Measurements from ENCODE around the gene CSNK1D.

Gene CSNK1D

GRCh38 chr17:82273327-82274133 is at the start of gene CSNK1D:
Gene CSNK1D (minus strand): TSS chr17:82273700. CDS start chr17:82273381, 319 bp downstream.
- peak; percentile 44 for DNase-seq

GRCh38 chr17:82322526-82323453 is 49.3 kb upstream of the CSNK1D start:
- no peak for DNase-seq

GRCh38 chr17:82321947-82322466 is 48.5 kb upstream of the CSNK1D start:
- no peak for DNase-seq

- DNase-seq = no peak
These were observed 47.7 kb upstream of the CSNK1D start for GRCh38 chr17:82320956-82321927.

- no peak for DNase-seq
These were observed 46.8 kb upstream of the CSNK1D start for GRCh38 chr17:82320140-82320840.

- no peak for DNase-seq
These were observed 46.1 kb upstream of the CSNK1D start for GRCh38 chr17:82319619-82320062.

- DNase-seq = no peak
These were observed 45.5 kb upstream of the CSNK1D start for GRCh38 chr17:82318772-82319606.

GRCh38 chr17:82318169-82318498 is 44.6 kb upstream of the CSNK1D start:
- DNase-seq = no peak

GRCh38 chr17:82317394-82318168 is 44.1 kb upstream of the CSNK1D start, which contains the start of gene CD7:
Gene CD7 (minus strand): TSS chr17:82317608. CDS start chr17:82317495, 113 bp downstream.
- DNase-seq = no peak

- DNase-seq = no peak
These were observed 43.3 kb upstream of the CSNK1D start for GRCh38 chr17:82316651-82317393.

GRCh38 chr17:82315703-82316358 is 42.3 kb upstream of the CSNK1D start:
- no peak for DNase-seq

- no peak for DNase-seq
These were observed 41.5 kb upstream of the CSNK1D start for GRCh38 chr17:82314727-82315605.

- no peak for DNase-seq
These were observed 40.7 kb upstream of the CSNK1D start for GRCh38 chr17:82314012-82314726.

GRCh38 chr17:82313195-82314011 is 39.9 kb upstream of the CSNK1D start:
- DNase-seq = no peak

GRCh38 chr17:82311971-82312370 is 38.5 kb upstream of the CSNK1D start:
- DNase-seq = no peak

- DNase-seq = no peak
These were observed 37.4 kb upstream of the CSNK1D start for GRCh38 chr17:82310877-82311276.

Measured in DMS79 treated with DMSO at 0.1 percent for 48 hours (cell line).